GM21825 (cell line): ENCODE data around the gene TNRC6C.
"Not testable (repeated sequence)": the region's sequence is repeated elsewhere in the genome, so short reads cannot be mapped to it uniquely, and the experiment has no call there.

ENCODE experiments used
- ATAC-seq: cut with Tn5 transposase; IDR thresholded peaks from one replicate; pipeline ENCODE4 v1.9.1; 2021; ENCODE audit warnings: mild to moderate bottlenecking, moderate library complexity; ENCODE audit not compliant: unreplicated experiment

TNRC6C gene

DNA sequence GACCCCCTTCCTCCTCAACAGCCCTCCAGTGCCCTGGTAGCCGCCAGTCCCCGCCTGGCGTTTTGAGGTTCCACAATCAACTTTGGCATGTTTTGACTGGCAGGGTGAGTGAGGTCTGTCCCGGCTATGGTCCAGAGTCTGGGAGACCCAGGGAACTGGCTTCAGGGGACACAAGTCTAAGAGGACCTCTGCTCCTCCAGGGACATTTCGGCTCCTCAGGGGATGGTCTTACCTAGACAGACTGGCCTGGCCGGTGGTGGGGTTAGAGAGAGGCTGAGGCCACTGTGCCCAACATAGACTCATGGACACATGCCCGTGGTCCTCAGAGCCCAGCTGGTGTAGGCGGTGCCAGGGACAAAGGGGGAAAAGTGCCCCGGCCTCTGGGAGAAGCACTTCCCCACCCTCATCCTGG lies 174.3 kb downstream of the TNRC6C start:
- ATAC-seq: no peak

DNA sequence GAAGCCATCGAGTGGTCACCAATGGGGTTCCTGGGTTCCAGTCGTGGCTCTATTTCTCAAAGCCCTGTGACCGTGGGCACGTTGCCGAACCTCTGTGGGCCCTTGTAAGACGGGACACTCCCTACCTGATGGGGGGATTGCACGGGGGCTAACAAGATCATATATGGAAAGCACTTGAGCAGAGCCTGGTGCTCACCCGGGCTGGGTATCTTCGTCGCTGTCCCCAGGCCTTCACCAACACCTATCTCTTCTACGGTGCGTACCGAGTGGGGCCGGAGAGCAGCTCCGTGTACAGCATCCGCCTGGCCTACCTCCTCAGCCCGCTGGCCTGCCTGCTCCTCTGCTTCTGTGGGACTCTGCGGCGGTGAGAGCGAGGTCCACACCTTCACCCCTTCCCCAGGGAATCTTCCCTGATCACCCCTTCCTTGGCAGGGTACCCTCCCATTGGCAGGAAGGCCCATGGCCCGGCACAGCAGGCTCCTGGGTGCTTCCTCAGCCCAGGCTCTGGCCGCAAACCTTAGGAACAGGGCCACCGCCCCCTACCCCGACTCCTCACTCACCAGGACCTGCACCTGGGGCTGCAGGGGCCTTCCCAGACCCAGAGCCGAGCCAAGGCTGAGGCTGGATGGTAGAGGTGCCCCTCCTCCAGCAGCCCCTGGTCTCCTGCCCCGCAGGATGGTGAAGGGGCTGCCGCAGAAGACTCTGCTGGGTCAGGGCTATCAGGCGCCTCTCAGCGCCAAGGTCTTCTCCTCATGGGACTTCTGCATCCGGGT lies 174.9 kb downstream of the TNRC6C start:
- ATAC-seq: no peak

DNA sequence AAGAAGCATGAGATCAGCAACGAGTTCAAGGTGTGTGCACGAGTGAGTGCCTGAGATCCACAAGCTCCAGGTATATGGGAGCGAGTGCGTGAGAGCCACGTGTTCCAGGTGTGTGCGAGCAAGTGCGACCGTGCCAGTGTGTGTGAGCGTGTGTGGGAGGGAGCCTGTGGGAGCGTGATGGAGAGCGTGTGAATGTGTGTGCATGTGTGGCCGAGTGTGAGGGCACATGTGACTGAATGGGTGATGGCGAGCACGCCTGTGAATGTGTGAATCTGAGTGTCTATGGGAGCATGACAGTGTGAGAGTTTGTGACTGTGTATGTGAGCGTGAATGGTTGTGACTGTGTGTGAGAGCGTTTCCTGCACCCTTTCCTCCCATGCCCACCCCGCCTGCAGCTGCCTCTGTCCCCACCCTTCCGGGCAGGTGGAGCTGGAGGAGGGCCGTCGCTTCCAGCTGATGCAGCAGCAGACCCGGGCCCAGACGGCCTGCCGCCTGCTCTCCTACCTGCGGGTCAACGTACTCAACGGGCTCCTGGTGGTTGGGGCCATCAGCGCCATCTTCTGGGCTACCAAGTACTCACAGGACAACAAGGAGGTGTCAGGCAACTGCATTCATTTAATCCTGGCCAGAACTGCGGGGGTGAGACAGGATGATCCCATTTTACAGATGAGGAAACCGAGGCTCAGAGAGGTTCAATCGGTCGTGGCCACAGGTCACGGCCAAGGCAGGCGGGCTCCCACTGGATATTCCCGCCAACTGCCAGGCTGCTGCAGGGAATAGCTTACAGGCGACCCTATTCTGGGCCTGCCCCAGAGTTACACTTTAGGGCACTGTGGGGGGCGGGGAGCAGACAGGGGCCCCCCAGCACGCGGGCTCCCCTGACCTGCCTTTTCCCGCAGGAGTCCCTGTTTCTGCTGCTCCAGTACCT lies 175.7 kb downstream of the TNRC6C start:
- ATAC-seq: no peak

DNA sequence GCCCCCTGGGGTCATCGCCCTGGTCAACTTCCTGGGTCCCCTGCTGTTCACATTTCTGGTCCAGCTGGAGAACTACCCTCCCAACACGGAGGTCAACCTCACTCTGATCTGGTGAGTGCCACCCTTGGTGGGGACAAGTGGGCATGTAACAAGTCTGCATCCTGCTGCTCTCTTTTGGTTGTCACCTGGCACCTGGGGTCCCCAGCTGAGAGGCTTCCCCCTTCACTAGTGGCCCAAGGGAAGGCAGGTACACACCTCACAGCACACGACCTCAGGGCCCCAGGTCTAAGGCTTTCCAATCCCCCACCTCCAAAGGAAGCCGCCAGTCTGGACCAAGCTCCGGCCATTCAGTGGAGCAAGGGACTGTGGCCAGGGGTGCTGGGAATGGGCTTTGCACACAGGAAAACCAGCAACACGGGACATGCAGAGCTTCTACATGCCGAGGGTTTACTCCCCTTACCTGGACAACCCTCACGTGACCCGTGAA lies 176.4 kb downstream of the TNRC6C start:
- ATAC-seq: no peak

DNA sequence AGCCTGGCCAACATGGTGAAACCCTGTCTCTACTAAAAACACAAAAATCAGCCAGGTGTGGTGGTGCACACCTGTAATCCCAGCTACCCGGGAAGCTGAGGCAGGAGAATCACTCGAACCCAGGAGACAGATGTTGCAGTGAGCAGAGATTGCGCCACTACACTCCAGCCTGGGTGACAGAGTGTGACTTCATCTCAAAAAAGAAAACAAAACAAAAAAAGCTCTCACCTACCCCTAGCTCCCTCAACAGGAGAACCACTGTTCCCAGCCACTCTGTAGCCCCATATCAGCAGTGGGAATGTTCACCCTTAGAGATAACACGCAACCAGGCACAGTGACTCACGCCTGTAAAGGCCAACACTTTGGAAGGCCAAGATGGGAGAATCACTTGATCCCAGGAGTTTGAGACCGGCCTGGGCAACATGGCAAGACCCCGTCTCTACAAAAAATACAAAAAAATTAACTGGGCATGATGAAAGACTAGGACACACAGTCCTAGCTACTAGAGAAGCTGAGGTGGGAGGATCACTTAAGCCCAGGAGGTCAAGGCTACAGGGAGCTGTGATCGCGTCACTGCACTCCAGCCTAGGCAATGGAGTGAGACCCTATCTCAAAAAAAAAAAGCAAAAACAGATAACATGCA lies 177.5 kb downstream of the TNRC6C start:
- no peak for ATAC-seq

DNA sequence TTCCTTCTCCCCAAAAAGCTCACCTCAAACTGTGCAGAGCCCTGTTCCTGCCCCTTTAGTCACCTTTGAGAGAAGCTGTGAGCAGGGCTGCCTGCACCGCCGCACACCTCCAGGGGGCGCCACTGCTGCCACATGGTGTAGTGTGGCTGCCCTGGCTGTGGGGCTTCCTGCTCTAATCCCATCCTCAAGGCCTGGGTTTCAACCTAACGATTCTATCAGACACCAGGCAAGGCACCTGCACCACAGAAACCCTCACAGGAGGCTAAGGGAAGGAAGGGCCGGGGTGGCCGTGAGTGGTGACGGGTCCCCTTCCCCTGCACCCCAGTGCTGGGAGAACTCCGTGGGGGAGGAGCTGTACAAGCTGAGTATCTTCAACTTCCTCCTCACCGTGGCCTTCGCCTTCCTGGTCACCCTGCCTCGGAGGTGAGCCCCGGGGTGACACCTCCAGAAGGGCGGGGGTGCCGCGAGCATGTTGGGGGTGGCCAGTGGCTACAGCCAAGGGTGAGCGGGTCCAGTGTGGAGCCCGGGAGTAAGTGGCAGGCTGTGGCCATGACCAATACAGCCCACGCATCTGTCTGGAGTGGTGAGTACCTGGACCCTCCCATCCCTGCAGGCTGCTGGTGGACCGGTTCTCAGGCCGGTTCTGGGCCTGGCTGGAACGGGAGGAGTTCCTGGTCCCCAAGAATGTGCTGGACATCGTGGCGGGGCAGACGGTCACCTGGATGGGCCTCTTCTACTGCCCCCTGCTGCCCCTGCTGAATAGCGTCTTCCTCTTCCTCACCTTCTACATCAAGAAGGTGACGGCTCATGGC lies 179.1 kb downstream of the TNRC6C start:
- no peak for ATAC-seq

DNA sequence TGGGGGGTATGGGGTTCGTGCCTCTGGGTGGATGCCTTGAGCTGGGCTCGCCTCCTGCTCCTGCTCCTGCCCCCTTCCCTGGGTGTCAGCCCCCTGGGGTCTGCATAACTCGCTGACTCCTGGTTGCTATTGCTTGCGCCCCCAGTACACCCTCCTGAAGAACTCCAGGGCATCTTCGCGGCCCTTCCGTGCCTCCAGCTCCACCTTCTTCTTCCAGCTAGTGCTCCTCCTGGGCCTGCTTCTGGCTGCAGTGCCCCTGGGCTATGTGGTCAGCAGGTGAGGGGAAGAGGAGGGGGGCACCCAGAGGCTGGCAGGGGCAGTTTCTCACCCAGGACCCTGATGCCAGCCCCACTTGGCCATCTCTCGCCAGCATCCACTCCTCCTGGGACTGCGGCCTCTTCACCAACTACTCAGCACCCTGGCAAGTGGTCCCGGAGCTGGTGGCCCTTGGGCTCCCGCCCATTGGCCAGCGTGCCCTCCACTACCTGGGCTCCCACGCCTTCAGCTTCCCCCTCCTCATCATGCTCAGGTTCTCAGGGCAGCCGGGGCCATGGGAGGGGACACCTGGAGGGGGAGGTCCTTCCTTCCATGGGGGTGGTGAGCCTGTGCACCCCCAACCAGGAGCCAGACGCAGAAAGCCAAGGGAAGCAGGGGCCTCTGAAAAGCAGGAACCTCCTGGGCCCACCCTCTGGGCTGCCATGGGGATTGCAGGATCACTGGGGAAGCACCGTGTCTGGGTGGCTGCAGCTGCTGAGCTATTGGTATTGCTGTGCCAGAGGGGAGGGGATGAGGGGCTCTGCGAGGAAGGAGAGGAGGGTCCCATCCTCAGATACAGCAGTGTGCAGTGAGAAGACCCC lies 179.9 kb downstream of the TNRC6C start:
- no peak for ATAC-seq

DNA sequence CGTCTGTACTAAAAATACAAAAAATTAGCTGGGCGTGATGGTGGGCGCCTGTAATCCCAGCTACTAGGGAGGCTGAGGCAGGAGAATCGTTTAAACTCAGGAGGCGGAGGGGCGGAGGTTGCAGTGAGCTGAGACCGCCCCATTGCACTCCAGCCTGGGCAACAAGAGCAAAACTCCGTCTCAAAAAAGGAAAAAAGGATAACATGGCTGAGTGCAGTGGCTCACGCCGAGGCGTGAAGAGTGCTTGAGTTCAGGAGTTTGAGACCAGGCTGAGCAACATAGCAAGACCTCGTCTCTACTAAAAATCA lies 181.3 kb downstream of the TNRC6C start:
- not testable (repeated sequence) for ATAC-seq

DNA sequence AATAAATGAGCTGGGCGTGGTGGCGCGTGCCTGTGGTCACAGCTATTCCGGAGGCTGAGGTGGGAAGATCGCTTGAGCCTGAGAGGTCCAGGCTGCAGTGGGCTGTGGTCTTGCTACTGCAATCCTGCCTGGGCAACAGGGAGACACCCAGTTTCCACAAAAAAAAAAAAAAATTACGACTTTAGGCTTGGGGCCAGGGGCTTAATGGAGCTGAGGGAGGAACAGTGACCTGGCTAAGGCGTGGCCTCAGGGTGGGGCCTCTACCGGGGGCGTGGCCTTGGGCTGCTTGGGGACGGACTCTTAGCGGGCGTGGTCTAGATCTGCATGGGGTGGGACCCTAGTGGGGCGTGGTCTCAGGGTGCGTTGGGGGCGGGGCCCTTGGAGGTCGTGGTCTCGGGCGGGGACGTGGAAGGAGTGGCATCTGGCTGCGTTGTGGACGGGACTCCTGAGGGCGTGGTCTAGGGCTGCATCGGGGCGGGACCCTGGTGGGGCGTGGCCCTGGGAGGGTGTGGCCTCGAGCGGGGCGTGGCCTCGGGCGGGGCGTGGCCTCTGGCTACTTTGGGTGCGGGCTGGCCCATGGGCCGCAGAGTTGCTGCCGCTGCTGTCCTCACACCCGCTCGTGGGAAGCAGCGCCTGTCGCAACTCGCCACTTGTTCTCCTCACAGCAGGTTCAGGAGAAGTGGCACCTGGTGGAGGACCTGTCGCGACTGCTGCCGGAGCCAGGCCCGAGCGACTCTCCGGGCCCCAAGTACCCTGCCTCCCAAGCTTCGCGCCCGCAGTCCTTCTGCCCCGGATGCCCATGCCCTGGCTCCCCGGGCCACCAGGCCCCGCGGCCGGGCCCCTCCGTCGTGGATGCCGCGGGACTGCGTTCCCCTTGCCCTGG lies 181.9 kb downstream of the TNRC6C start:
- ATAC-seq: peak; percentile 62

DNA sequence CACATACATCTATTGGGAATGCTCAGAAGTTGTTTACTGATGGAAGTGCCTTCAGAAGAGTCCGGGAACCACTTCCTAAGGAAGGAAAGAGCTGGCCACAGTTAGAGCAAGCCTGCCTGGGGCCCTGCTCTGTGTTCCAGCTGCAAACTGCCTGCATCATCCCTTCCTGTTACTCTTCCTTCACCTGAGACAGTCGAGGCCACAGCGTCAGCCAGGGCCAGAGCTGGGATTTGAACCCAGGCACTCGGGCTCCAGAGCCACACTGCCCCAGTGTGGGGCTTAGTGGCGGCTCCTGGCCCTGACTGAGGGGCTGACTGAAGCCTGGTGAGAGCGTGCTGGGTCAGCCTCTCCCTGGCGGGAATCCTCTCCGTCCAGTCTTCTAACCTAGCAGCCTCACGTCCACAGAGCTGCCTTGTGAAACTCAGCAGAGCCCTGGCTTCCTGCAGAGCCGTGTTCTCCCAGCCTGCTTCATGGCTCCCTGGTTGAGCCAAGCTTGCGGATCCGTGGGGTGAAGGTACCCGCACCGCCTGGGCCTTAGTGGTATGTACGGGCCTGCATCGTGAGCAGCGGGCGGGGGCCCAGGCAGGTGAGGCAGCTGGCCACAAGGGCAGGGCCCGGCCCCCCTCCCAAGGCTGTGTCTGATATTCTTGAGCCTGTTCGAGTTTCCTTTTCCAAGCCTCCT lies 183.1 kb downstream of the TNRC6C start:
- ATAC-seq: no peak

DNA sequence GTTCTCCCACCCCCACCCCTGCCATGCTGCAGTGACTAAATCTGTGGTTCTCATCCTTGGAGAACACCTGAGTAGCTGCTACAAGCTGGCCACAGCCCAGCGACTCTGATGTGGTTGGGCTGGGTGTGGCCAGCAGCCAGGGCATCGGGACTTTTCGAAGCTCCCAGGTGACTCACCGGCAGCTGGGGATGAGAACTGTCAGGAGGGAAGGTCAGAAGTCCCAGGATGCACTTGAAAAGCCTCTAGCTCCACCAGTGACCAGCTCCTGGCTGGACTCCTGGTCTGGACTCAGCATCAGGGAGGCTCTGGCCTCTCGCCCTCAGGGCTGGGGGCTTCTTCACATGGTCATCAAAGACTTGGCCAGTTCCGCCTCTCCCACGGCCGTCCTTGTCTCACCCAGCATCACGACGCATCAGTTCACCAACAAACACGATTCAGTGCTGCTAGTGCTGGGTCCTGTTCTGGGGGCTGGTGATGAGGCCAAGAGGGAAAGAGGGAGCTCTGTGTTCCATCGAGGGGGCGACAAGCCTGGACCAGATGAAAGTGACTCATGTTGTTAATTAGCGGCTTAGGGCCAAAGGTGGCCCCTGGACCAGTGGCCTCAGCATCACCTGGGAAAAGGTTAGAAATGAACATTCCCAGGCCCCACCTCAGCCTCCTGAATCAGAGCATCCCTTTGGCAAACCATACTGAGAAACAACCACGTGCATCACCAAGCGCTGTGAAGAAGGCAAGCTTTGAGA lies 183.8 kb downstream of the TNRC6C start:
- ATAC-seq: no peak

DNA sequence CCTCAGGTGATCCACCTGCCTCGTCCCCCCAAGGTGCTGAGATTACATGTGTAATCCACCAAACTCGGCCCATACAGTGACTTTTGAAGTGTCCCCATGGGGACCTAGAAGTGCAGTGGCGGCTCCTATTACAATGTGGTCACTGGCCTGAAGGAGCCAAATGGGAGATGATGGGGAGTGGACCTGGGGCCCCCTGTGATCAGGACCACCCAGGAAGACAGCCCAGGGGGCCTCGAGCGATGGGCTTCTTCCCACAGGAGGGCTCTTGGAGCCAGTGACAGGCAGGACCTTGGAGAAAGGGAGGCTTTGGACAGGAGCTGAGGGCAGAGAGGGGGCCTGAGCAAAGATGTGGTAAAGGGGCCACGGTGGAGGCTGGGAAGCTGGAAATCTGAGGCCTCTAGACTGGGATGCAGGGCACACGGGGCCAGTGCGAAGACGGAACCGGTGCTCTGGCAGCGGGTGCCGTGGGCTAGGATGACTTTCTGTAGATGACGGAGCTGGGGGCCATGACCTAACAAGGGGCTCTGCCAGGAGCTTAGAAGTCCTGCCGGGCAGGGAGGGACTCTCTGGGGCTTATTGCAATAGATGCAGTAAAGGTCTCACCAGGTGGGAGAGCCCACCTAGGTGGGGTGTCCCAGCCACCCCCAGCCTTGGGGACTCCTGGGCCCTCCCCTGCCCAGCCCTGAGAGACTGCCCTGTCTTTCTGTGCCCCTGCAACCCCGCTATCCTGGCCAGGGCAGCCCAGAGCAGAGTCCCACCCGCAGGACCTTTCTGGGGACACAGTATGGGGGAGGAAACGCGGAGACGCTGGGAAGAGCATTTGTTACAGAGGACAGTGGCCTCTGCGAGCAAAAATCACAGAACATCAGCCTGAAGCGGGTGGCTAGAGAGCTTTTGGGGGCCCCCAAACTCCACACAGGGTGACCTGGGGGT lies 185.0 kb downstream of the TNRC6C start:
- no peak for ATAC-seq

DNA sequence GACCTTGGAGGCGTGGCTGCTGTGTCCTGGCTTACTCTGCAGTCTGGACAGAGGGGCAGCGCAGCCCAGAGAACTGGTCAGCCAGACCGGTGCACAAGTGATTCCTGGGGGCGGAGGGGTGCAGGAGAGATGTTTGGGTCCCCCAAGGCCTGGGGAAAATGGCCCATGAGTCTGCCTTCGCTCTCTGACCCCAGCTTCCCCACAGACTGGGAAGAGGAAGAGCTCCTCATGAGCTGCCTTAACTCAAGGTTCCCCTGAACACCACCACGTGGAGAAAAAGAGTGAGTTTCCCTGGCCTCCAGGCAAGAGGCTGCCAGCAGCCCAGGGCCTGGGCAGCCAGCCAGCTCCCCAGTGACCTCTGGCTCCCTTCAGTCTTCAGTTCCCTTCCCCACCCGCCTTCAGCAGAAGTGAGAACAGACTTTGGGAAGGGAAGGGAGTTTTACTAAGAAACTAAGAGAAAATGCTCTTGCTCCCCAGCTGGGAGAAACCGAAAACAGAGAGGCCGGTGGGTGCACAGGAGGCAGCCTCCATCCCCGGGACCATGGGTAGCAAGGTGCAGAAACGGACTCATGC lies 185.7 kb downstream of the TNRC6C start:
- ATAC-seq: no peak

DNA sequence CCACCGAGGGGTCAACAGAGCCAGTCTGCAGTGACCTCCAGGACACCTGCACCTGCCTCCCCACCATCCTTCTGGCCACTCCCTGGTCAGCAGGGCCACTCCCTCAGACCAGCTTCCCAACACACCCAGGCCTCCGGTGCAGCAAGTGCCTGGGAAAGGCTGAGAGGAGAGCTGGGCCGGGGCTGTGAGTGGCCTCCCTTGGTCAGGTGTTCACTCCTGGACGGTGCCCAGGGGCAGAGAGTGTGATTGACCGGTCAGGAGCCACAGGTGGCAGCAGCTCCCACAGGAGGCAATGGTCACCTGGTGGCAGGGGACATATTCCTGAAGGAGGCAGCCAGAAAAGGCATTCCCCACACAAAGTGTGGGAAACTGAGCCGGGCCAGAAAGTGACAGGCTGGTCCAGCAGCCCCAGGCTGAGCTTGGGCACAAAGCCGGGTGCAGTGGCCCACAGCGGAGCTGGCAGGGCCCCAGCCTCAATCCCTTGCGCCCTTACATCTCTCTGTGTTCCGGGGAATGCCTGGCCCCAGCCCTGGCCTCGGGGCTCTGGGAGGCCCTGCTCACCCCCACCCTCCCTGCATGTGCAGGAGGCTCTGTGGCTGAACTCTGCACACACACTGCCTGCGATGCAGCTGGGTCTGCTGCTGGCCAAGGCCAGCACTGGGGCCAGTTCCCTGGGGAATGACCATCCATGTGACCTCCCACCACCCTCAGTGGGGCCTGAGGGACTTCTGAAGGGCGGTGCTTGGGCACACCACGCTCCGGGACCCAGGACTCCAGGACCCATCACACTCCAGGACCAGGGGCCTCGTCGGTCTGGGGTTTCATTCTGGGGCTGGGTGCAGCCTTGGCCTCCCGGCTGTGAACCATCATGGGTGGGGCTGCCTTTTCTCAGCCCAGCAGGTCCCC lies 186.5 kb downstream of the TNRC6C start:
- ATAC-seq: no peak

DNA sequence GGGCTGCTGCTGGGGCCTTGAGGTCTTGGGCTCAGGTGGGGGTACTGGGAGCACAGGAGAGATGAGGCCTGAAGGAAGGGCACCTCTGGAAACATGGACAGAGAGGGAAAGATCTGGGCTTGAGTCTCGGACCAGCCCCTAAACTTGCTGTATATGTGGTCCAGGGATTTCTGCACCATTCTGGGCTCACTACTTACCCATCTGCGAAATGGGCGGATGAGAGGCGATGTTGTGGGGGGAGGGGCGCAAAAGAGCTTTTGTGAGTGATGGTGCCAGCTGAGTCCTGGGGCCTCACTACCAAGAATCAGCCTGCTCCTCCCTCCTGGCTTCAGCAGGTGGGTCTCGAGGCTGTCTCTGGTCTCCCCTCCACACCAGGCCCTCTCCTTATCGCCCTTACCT lies 188.0 kb downstream of the TNRC6C start:
- no peak for ATAC-seq
